ENCODE results near the gene MATN4. TPM values are rescaled to one million over a fixed set of nuclear protein-coding genes. Genes with fewer than 3 reads are reported as not detected.

Gene MATN4
- total and polyA plus RNA-seq, 2 of the 4 experiments (the other 2 are of a cell fraction), result 0.12 TPM; not detected in 1

- Histone ChIP-seq H3K4me3 (ENCODE audit: insufficient read depth, low read depth, low read length) (no peak overlapping the region), H3K9me3 (ENCODE audit: control insufficient read depth, insufficient read depth, low read length) (no peaks in the 10 kb centered on the region), H2BK15ac (ENCODE audit: low read depth, low read length) (no peak overlapping the region), H2BK20ac (ENCODE audit: low read depth, low read length) (no peak overlapping the region), H3K4ac (ENCODE audit: low read depth, low read length) (no peak overlapping the region), H2AK9ac (replicated peaks; ENCODE audit: low read depth, low read length, poor library complexity) (no peak overlapping the region), H2AK5ac (ENCODE audit: low read depth, low read length) (no peak overlapping the region), H3K18ac (ENCODE audit: low read depth, low read length) (no peak overlapping the region), H3K4me2 (ENCODE audit: low read depth, low read length) (no peak overlapping the region), H4K91ac (ENCODE audit: insufficient read depth, low read depth, low read length) (no peak overlapping the region), H4K20me1 (ENCODE audit: insufficient read depth, low read length) (no peaks in the 10 kb centered on the region), H3K4me1 (ENCODE audit: control insufficient read depth, insufficient read depth, low read length) (no peaks in the 10 kb centered on the region), H3K9ac (ENCODE audit: low read depth, low read length) (no peak overlapping the region), H3K36me3 (ENCODE audit: control insufficient read depth, insufficient read depth, low read length) (no peaks in the 10 kb centered on the region), H3K27me3 (ENCODE audit: control insufficient read depth, insufficient read depth, low read length) (peaks cover 8% of the 10 kb centered on the region; the same call in 1 of the 2 replicates), H2BK5ac (ENCODE audit: low read depth, low read length, poor library complexity, severe bottlenecking) (no peak overlapping the region), H2BK120ac (ENCODE audit: low read depth, low read length) (no peak overlapping the region), H3K56ac (ENCODE audit: extremely low read depth, insufficient read depth, low read length) (no peak overlapping the region), H4K8ac (ENCODE audit: low read depth in 2 of 2, low read length in 2 of 2) (no peak overlapping the region), H3K9me1 (ENCODE audit: insufficient read depth, low read length) (no peaks in the 10 kb centered on the region), H3K79me1 (ENCODE audit: low read depth in 1 of 2, low read length in 2 of 2) (no peaks in the 10 kb centered on the region), H2AFZ (replicated peaks; ENCODE audit: low read length, poor library complexity) (no peak overlapping the region), H3K14ac (replicated peaks; ENCODE audit: low read depth, low read length) (no peak overlapping the region), H3K27ac (ENCODE audit: insufficient read depth, low read length) (no peak overlapping the region), H3K23ac (ENCODE audit: low read depth, low read length) (no peak overlapping the region), H4K5ac (ENCODE audit: low read depth, low read length) (no peak overlapping the region)
- ChIA-PET POLR2A (ENCODE audit: unreplicated experiment) (no interaction called here), CTCF (no interaction called here)
- ATAC-seq (ENCODE audit: low read depth), result no peak
- DNase-seq, result no peak
- no CpG with 5 or more reads among the region's 6 CpGs for WGBS, 2 experiments (ENCODE audit: extremely low coverage in 2 of 2, insufficient read length in 1 of 2)
- no peak for TF ChIP-seq CHD1 (IDR thresholded peaks at IDR 0.05; ENCODE audit: low read depth, low read length)
- TF ChIP-seq RFX5 (IDR thresholded peaks at IDR 0.05; ENCODE audit: low read depth, low read length), result no peak
- no peak for TF ChIP-seq RAD21 (IDR thresholded peaks at IDR 0.05; ENCODE audit: low read length)
- TF ChIP-seq ELK1 (IDR thresholded peaks at IDR 0.05; ENCODE audit: borderline replicate concordance, low read depth, low read length), result no peak
- TF ChIP-seq SMC3 (IDR thresholded peaks at IDR 0.05; ENCODE audit: low read depth, low read length), result no peak
- no peak for TF ChIP-seq CTCF (conservative IDR thresholded peaks at IDR 0.05; ENCODE audit: low read depth, low read length)
- TF ChIP-seq RCOR1 (IDR thresholded peaks at IDR 0.05; ENCODE audit: insufficient replicate concordance, low read length), result no peak
- no peak for TF ChIP-seq NFE2L2 (IDR thresholded peaks at IDR 0.05; ENCODE audit: low read depth, low read length)
- no peak for TF ChIP-seq CEBPB (IDR thresholded peaks at IDR 0.05; ENCODE audit: low read depth, low read length)
- TF ChIP-seq MAFK (IDR thresholded peaks at IDR 0.05; ENCODE audit: low read depth, low read length), result no peak
- no peak for TF ChIP-seq BHLHE40 (IDR thresholded peaks at IDR 0.05; ENCODE audit: low read depth, low read length)
- TF ChIP-seq USF2 (IDR thresholded peaks at IDR 0.05; ENCODE audit: low read depth, low read length), result no peak
- no peak for TF ChIP-seq POLR2A (IDR thresholded peaks at IDR 0.05; ENCODE audit: low read depth, low read length)
- TF ChIP-seq MAZ (IDR thresholded peaks at IDR 0.05; ENCODE audit: borderline replicate concordance, low read depth, low read length), result no peak
- no peak for TF ChIP-seq MXI1 (IDR thresholded peaks at IDR 0.05; ENCODE audit: borderline replicate concordance, low read depth, low read length)
- in situ Hi-C loops (cut with MboI; ENCODE audit: low sequenced_read_pairs) (no loop called here), dilution Hi-C loops (cut with HindIII; ENCODE audit: low sequenced_read_pairs, unreplicated experiment) (no loop called here), intact Hi-C loops (cut with micrococcal nuclease) (no loop called here)
- no TSS peak for BruUV-seq (replicated peaks)
These were observed 62.0 kb downstream of the MATN4 start for GRCh38 chr20:45246109-45246508.

Data from IMR-90 (cell line).